Fibroblast of lung (primary cell): ENCODE data around the gene CDH26.

Experiments
- EZH2 ChIP-seq: IDR thresholded peaks from 2 replicates; pipeline ENCODE4 v1.5.1; 2012; ENCODE audit warnings: low read length, control low read depth, mild to moderate bottlenecking; ENCODE audit errors: missing control alignments
- TF ChIP-seq, protein P1 (sequence below), 2 donors: IDR thresholded peaks in 1 of 2; conservative IDR thresholded peaks in 1 of 2; 1 replicate in 1 of 2; 2 replicates in 1 of 2; pipeline ENCODE4 v1.5.1; 2011 to 2012; ENCODE audit warnings: low read length in 2 of 2, control low read depth in 1 of 2, inconsistent platforms in 1 of 2, low read depth in 1 of 2, mild to moderate bottlenecking in 1 of 2

DNA sequence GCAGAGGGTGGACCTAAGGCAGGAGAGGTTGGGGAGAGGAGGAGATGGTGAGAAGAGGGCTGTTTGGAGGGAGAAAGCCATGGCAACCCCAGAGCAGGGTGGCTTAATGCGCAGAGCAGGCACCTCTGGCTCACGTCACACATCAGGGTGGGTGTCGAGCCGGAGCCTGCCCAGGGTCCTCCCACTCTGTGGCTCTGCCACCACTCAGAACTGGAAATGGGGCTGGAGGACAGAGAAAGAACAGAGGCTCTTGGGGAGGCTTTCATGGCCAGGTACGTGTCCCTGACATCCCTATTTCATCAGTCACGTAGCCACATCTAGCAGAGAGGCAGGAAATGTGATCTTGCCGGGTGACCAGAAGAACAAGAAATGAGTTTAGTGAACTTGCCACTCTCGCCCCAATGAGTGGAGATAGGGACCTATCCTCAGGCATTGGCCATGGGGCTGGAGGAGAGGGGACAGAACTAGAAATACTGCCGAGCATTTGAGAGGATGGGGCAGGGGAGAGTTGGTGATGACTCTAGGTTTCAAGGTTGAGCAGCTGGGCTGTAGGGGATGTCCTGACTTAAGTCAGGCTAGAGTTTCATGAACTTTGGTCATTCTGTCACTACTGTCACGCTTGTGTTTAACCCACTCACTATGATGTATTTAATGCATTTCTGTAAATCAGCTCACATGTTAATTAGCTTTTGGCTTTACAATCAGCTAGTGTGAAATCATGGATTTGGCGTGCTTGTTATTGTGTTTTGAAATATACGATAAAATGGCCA is 52.7 kb downstream of the CDH26 start:
- TF ChIP-seq, protein P1, sequence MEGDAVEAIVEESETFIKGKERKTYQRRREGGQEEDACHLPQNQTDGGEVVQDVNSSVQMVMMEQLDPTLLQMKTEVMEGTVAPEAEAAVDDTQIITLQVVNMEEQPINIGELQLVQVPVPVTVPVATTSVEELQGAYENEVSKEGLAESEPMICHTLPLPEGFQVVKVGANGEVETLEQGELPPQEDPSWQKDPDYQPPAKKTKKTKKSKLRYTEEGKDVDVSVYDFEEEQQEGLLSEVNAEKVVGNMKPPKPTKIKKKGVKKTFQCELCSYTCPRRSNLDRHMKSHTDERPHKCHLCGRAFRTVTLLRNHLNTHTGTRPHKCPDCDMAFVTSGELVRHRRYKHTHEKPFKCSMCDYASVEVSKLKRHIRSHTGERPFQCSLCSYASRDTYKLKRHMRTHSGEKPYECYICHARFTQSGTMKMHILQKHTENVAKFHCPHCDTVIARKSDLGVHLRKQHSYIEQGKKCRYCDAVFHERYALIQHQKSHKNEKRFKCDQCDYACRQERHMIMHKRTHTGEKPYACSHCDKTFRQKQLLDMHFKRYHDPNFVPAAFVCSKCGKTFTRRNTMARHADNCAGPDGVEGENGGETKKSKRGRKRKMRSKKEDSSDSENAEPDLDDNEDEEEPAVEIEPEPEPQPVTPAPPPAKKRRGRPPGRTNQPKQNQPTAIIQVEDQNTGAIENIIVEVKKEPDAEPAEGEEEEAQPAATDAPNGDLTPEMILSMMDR (conservative IDR thresholded peaks at IDR 0.05 in 1 of 2, IDR thresholded peaks at IDR 0.05 in 1 of 2; ENCODE audit: low read depth in 1 of 2, low read length in 2 of 2): no peak
- TF ChIP-seq EZH2: no peak
